Upper lobe of left lung (tissue), 4 donors: ENCODE results near the gene FAM193B.

ENCODE experiments used
- POLR2A ChIP-seq, 4 donors: fragments of 450-650 bp; IDR thresholded peaks; one replicate each; pipeline ENCODE4 v1.5.1; 2016 to 2017; ENCODE audit warnings: antibody characterized with exemption in 4 of 4, mild to moderate bottlenecking in 2 of 4
- TF ChIP-seq, protein P1 (sequence below), 6 experiments: fragments of 450-650 bp in 4 of 6; fragments of 200-600 bp in 2 of 6; sonication (generic) in 2 of 6; IDR thresholded peaks; one replicate each; pipeline ENCODE4 v1.5.1; 2016 to 2019; ENCODE audit warnings: antibody characterized with exemption in 6 of 6

DNA sequence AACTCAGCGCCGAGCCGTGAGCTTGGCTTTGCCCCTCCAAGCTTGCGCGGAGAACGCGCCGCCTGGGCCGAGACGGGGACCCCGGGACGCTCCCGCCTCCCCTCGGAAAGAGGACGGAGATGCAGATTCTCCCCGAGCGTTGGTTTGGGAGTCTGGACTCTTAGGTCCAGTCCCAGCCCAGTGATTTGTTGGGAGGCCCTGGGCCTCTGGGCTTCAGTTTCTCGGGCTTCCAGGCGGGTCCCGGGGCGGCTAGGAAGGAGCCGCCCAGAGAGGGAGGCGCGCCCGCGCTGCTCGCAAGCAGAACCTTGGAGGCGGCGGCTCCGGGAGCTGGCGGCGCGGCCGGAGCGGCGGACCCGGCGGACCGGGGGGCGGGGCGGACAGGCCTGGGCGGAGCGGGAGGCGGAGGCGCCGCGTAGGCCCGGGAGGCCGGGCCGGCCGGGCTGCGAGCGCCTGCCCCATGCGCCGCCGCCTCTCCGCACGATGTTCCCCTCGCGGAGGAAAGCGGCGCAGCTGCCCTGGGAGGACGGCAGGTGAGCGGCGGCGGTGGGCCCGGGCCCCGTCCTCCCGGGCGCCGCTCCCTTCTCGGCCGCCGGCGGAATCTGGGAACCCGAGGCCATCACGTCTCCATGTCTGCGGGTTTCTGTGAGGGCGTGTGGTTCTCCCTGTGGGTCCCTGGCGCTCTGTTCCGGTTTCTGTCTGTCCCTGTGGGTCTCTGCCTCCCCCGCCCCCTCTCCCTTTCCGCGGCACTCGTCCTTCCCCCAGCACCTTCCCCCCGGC, 45.6 kb upstream of the FAM193B start, which contains the start of gene B4GALT7:
- TF ChIP-seq POLR2A (IDR thresholded peaks at IDR 0.05) = peak in 3 of 4 donors; percentile 71 to 90 (median 83)
- TF ChIP-seq, protein P1, sequence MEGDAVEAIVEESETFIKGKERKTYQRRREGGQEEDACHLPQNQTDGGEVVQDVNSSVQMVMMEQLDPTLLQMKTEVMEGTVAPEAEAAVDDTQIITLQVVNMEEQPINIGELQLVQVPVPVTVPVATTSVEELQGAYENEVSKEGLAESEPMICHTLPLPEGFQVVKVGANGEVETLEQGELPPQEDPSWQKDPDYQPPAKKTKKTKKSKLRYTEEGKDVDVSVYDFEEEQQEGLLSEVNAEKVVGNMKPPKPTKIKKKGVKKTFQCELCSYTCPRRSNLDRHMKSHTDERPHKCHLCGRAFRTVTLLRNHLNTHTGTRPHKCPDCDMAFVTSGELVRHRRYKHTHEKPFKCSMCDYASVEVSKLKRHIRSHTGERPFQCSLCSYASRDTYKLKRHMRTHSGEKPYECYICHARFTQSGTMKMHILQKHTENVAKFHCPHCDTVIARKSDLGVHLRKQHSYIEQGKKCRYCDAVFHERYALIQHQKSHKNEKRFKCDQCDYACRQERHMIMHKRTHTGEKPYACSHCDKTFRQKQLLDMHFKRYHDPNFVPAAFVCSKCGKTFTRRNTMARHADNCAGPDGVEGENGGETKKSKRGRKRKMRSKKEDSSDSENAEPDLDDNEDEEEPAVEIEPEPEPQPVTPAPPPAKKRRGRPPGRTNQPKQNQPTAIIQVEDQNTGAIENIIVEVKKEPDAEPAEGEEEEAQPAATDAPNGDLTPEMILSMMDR (IDR thresholded peaks at IDR 0.05) = peak in 3 of 6 experiments; percentile 17 to 36 (median 33)
